HepG2 (cell line): Measurements from ENCODE around the gene CRIM1. TPM values are rescaled to one million over a fixed set of nuclear protein-coding genes. Genes with fewer than 3 reads are reported as not detected.

Experiments used
- ATAC-seq: fragments of 200-7000 bp; cut with Tn5 transposase; 3 replicates; pipeline ENCODE4 v1.9.1; 2020; ENCODE audit warnings: mild to moderate bottlenecking, moderate library complexity
- BruUV-seq: library from RNA; stranded (reverse); fragments of 400-500 nt; replicated peaks from 2 replicates; lab custom pipeline; 2021; lab: Mats Ljungman, UMichigan
- CTCF ChIA-PET: fragments of 300-600 bp; formaldehyde crosslinking; extraction: SDS; loops from one replicate; lab custom pipeline; 2021; ENCODE audit warnings: low total read pairs, inconsistent platforms, low intra/inter-chr PET ratio; lab: Yijun Ruan, JAX
- POLR2A ChIA-PET: fragments of 350-600 bp; sonication (Branson Sonifier 250); formaldehyde crosslinking; loops from one replicate; lab custom pipeline; 2020; ENCODE audit warnings: antibody characterized with exemption, inconsistent platforms; lab: Yijun Ruan, JAX
- DNase-seq: peaks from one replicate; pipeline ENCODE4 v3.0.0-alpha.2; 2015; ENCODE audit warnings: low spot score
- FAIRE-seq: peaks from 3 replicates; lab custom pipeline; 2011; peaks lifted over from hg19 to GRCh38; lab: Jason Lieb, UNC
- H2AFZ ChIP-seq: one replicate; pipeline ENCODE4 v1.6.1; 2011; ENCODE audit warnings: low read length, inconsistent platforms
- H3K27ac ChIP-seq: fragments of 300-600 bp; 3 replicates; pipeline ENCODE4 v1.8.0; 2011; ENCODE audit warnings: mixed run types, mild to moderate bottlenecking, mixed read lengths, low read length, inconsistent platforms; ENCODE audit not compliant: insufficient read depth; ENCODE audit errors: extremely low read length
- H3K27me3 ChIP-seq, 2 experiments: fragments of 200-600 bp in 1 of 2; 2 replicates in 1 of 2; 3 replicates in 1 of 2; pipeline versions ENCODE4 v1.6.0 to v1.8.0; 2011; ENCODE audit warnings: low read length in 2 of 2, mild to moderate bottlenecking in 2 of 2, moderate library complexity in 2 of 2, inconsistent platforms in 1 of 2; ENCODE audit not compliant: insufficient read depth in 2 of 2, control insufficient read depth in 1 of 2
- H3K36me3 ChIP-seq, 2 experiments: fragments of 200-600 bp in 1 of 2; replicated peaks in 1 of 2; 2 replicates in 1 of 2; 3 replicates in 1 of 2; pipeline versions ENCODE4 v1.5.1 to v1.8.0; 2011; ENCODE audit warnings: low read length in 2 of 2, inconsistent platforms in 1 of 2; ENCODE audit not compliant: insufficient read depth in 2 of 2, control insufficient read depth in 1 of 2
- H3K4me1 ChIP-seq: 2 replicates; pipeline ENCODE4 v1.5.1; 2012; ENCODE audit warnings: low read length, inconsistent platforms; ENCODE audit not compliant: insufficient read depth
- H3K4me2 ChIP-seq: 2 replicates; pipeline ENCODE4 v1.6.0; 2011; ENCODE audit warnings: low read depth, low read length, inconsistent platforms
- H3K4me3 ChIP-seq, 3 experiments: fragments of 200-600 bp in 1 of 3; sonication (generic), shearing (Covaris generic) in 1 of 3; replicated peaks in 1 of 3; 2 replicates each; pipeline ENCODE4 v1.5.1; 2011 to 2016; ENCODE audit warnings: low read length in 3 of 3, inconsistent platforms in 2 of 3, low read depth in 2 of 3, mild to moderate bottlenecking in 2 of 3, control low read depth in 1 of 3, mixed read lengths in 1 of 3; ENCODE audit not compliant: insufficient read depth in 1 of 3
- H3K79me2 ChIP-seq: one replicate; pipeline ENCODE4 v1.6.1; 2011; ENCODE audit warnings: low read length, inconsistent platforms; ENCODE audit not compliant: insufficient read depth
- H3K9ac ChIP-seq: 2 replicates; pipeline ENCODE4 v1.6.0; 2011; ENCODE audit warnings: mild to moderate bottlenecking, low read depth, low read length, inconsistent platforms; ENCODE audit not compliant: insufficient read depth
- H3K9me3 ChIP-seq: 2 replicates; pipeline ENCODE4 v1.5.1; 2012; ENCODE audit warnings: mild to moderate bottlenecking, low read length
- H4K20me1 ChIP-seq: 2 replicates; pipeline ENCODE4 v1.6.0; 2011; ENCODE audit warnings: inconsistent platforms, mild to moderate bottlenecking, low read length, moderate library complexity; ENCODE audit not compliant: insufficient read depth
- BRD4 ChIP-seq: sonication (generic); formaldehyde crosslinking; IDR thresholded peaks from 2 replicates; pipeline ENCODE4 v1.4.0; 2020; ENCODE audit warnings: missing genetic modification reagents
- CC2D1A ChIP-seq: sonication (generic); formaldehyde crosslinking; IDR thresholded peaks from 2 replicates; pipeline ENCODE4 v1.8.1; 2023; ENCODE audit warnings: mild to moderate bottlenecking, missing genetic modification reagents
- DR1 ChIP-seq: sonication (generic); formaldehyde crosslinking; IDR thresholded peaks from 2 replicates; pipeline ENCODE4 v1.8.0; 2021; ENCODE audit warnings: mild to moderate bottlenecking, missing genetic modification reagents, inconsistent platforms
- GMEB2 ChIP-seq: IDR thresholded peaks from 2 replicates; pipeline ENCODE4 v1.6.1; 2016; ENCODE audit warnings: missing biosample characterization, missing genetic modification reagents, low read depth
- GPN1 ChIP-seq: sonication (generic); formaldehyde crosslinking; IDR thresholded peaks from 2 replicates; pipeline ENCODE4 v1.5.1; 2020; ENCODE audit warnings: missing genetic modification reagents, borderline replicate concordance
- HCFC1 ChIP-seq: fragments of 150-350 bp; IDR thresholded peaks from 2 replicates; pipeline ENCODE4 v1.6.1; 2014; ENCODE audit warnings: low read depth, low read length
- KMT2A ChIP-seq: sonication (generic); formaldehyde crosslinking; IDR thresholded peaks from 2 replicates; pipeline ENCODE4 v1.4.0; 2020; ENCODE audit warnings: missing genetic modification reagents
- NPAS2 ChIP-seq: sonication (generic); formaldehyde crosslinking; IDR thresholded peaks from 2 replicates; pipeline ENCODE4 v1.8.0; 2022; ENCODE audit warnings: mild to moderate bottlenecking, missing genetic modification reagents, borderline replicate concordance
- PRPF4 ChIP-seq: fragments of 200-400 bp; formaldehyde crosslinking; IDR thresholded peaks from 2 replicates; pipeline ENCODE4 v1.6.1; 2016; ENCODE audit warnings: low read length, low read depth; ENCODE audit not compliant: poor library complexity, severe bottlenecking
- SKI ChIP-seq: fragments of 450-650 bp; IDR thresholded peaks from one replicate; pipeline ENCODE4 v1.6.1; 2018; ENCODE audit warnings: mild to moderate bottlenecking; ENCODE audit not compliant: partially characterized antibody
- STAG1 ChIP-seq: sonication (generic); formaldehyde crosslinking; IDR thresholded peaks from 2 replicates; pipeline ENCODE4 v1.4.0; 2020; ENCODE audit warnings: missing genetic modification reagents
- TMF1 ChIP-seq: sonication (generic); formaldehyde crosslinking; IDR thresholded peaks from 2 replicates; pipeline ENCODE4 v1.8.1; 2022; ENCODE audit warnings: low read depth, missing genetic modification reagents
- ZNF3 ChIP-seq: IDR thresholded peaks from 2 replicates; pipeline ENCODE4 v1.7.0; 2017; ENCODE audit warnings: inconsistent platforms
- ZNF362 ChIP-seq: sonication (generic); formaldehyde crosslinking; IDR thresholded peaks from 2 replicates; pipeline ENCODE4 v1.4.0; 2020; ENCODE audit warnings: missing genetic modification reagents, mild to moderate bottlenecking, borderline replicate concordance
- ZNF580 ChIP-seq: IDR thresholded peaks from 2 replicates; pipeline ENCODE4 v1.6.1; 2016; ENCODE audit warnings: low read depth, borderline replicate concordance
- ZNF781 ChIP-seq: sonication (generic); formaldehyde crosslinking; IDR thresholded peaks from 2 replicates; pipeline ENCODE4 v1.5.1; 2020; ENCODE audit warnings: borderline replicate concordance, mild to moderate bottlenecking, missing genetic modification reagents; ENCODE audit errors: not compliant biosample characterization
- WGBS: methylation state at CpG from one replicate; pipeline ENCODE4 v1.1.6; 2017; ENCODE audit warnings: low lambda C conversion rate; 5-methylcytosine and 5-hydroxymethylcytosine counted together
- in situ Hi-C: cut with HindIII; loops from 2 replicates; pipeline ENCODE4 v1.10.0; 2017; ENCODE audit warnings: low pct_unique_long_range_greater_than_20kb; ENCODE audit not compliant: extremely low pct_ligation_motif_present
- intact Hi-C: fragments of 100-400 bp; cut with micrococcal nuclease; formaldehyde crosslinking; loops from one replicate; pipeline ENCODE4 v1.10.0; 2022; ENCODE audit not compliant: unreplicated experiment
- polyA plus RNA-seq, 8 experiments: library from polyadenylated mRNA; depleted of rRNA in 3 of 8; stranded (reverse) in 7 of 8; unstranded in 1 of 8; fragments of >200 nt; fragmentation: Illumina TruSeq in 4 of 8; extraction: Trizol in 4 of 8; gene quantifications; 2 replicates each; pipeline versions ENCODE4 v1.2.1 to v1.2.3, GENCODE V29; 2011 to 2016; ENCODE audit warnings: low read depth in 4 of 8, missing spikeins in 1 of 8, mixed read lengths in 1 of 8; ENCODE audit not compliant: insufficient read depth in 1 of 8
- total RNA-seq, 5 experiments: library from RNA; depleted of rRNA; stranded (reverse); fragments of >200 nt; fragmentation: Illumina TruSeq; extraction: Trizol; gene quantifications; 2 replicates each; pipeline ENCODE4 v1.2.3, GENCODE V29; 2016; ENCODE audit warnings: low read depth in 1 of 5

Gene CRIM1
- total and polyA plus RNA-seq, 2 of the 13 experiments (the other 11 are each of a cell fraction or from before 2014, with no cell fraction given), result 39.1 to 69.9 TPM

- intact Hi-C loops (no loop called here), in situ Hi-C loops (no loop called here)
- DNase-seq, result no peak
- Histone ChIP-seq H4K20me1 (no peaks in the 10 kb centered on the region), H2AFZ (no peak overlapping the region), H3K27me3 (no peaks in the 10 kb centered on the region), H3K4me2 (no peak overlapping the region), H3K4me3 (no peak overlapping the region), H3K4me1 (peaks cover 23% of the 10 kb centered on the region), H3K9ac (no peak overlapping the region), H3K36me3 (peaks cover 2 to 45% of the 10 kb centered on the region in 2 experiments; a peak in 3 of 5 replicates), H3K9me3 (no peaks in the 10 kb centered on the region), H3K27ac (no peak overlapping the region), H3K79me2 (no peaks in the 10 kb centered on the region)
- peak; percentile 24; the same call in 2 of the 3 replicates for ATAC-seq
- TF ChIP-seq PRPF4, result no peak
- no peak for TF ChIP-seq ZNF580 (CRISPR knock-in tag)
- no peak for TF ChIP-seq NPAS2 (CRISPR knock-in tag)
- no peak for TF ChIP-seq ZNF362 (CRISPR knock-in tag)
- TF ChIP-seq GMEB2, result no peak
- TF ChIP-seq BRD4 (CRISPR knock-in tag), result no peak
- TF ChIP-seq DR1 (CRISPR knock-in tag), result no peak
- no peak for TF ChIP-seq KMT2A (CRISPR knock-in tag)
- no peak for TF ChIP-seq HCFC1
- TF ChIP-seq TMF1 (CRISPR knock-in tag), result no peak
- TF ChIP-seq ZNF781 (CRISPR knock-in tag), result no peak
- TF ChIP-seq CC2D1A, result no peak
- no peak for TF ChIP-seq STAG1 (CRISPR knock-in tag)
- TF ChIP-seq SKI, result no peak
- TF ChIP-seq GPN1 (CRISPR knock-in tag), result no peak
- TF ChIP-seq ZNF3 (CRISPR knock-in tag), result no peak
- 97% methylated on average over 11 of the region's 11 CpGs for WGBS
- no TSS peak for BruUV-seq
- ChIA-PET POLR2A (no interaction called here), CTCF (no interaction called here)
- no peak for FAIRE-seq
Observed at GRCh38 chr2:36559221-36559942, 203.8 kb downstream of the CRIM1 start.
